NOMO-1 (cell line): ENCODE measurements around the gene ATXN2.
"Not testable (repeated sequence)": the region's sequence is repeated elsewhere in the genome, so short reads cannot be mapped to it uniquely, and the experiment has no call there.

Source experiments
- DNase-seq, 2 experiments: peaks; one replicate each; lab custom pipeline; 2025; ENCODE audit not compliant: unreplicated experiment in 2 of 2; lab: John Stamatoyannopoulos, UW

The ATXN2 gene

GRCh38 chr12:111407377-111408115 is 191.6 kb downstream of the ATXN2 start:
- DNase-seq: no peak

DNA sequence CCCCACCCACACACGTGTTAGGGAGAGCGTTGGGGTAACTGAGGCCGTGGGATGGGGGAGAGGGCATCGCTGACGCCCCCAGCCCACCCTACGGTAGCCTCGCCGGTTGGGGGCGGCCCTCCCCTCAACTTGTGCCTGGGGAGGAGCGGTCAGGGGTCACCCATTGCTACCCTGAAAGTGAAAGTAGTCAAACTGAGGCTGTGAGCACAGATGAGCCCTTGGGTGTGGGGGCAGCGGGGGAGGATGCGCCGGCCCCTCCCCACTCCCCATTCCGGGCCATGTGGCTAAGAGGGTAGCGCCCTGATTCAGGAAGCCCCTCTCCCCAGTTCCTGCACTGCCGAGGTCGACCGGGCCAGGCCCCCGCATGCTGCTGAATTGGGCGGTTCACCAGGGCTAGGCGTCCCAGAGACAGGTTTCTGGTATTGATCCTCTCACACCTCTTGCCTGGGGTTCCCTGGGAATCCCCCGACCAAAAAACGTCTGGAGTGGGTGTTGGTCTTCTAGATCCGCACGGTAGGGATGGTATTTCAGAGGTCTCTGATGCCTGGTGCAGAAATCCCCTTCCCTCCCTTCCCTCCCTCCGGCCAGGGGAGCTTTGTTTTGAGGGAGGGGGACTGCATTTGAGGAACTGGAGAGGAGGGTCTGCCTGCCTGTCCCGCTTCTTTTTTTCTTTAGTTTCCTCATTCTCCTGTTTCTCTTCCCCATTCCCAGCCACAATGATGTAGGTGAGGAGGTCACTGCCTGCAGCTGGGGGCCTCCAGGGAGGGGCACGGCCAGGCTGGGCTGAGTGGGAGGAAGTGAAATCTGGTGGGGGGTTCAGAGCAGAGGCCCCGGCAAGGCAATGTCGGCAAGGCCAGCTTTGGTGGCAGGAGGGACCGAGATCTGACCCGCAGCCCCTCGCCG is 192.4 kb downstream of the ATXN2 start:
- peak; percentile 78 to 80 for DNase-seq

GRCh38 chr12:111405859-111406473 is 193.1 kb downstream of the ATXN2 start, which contains the start of gene SH2B3:
TSS of gene SH2B3 (plus strand) at chr12:111405923. CDS start at chr12:111418146, 12,223 bp downstream.
- DNase-seq: no peak

DNA sequence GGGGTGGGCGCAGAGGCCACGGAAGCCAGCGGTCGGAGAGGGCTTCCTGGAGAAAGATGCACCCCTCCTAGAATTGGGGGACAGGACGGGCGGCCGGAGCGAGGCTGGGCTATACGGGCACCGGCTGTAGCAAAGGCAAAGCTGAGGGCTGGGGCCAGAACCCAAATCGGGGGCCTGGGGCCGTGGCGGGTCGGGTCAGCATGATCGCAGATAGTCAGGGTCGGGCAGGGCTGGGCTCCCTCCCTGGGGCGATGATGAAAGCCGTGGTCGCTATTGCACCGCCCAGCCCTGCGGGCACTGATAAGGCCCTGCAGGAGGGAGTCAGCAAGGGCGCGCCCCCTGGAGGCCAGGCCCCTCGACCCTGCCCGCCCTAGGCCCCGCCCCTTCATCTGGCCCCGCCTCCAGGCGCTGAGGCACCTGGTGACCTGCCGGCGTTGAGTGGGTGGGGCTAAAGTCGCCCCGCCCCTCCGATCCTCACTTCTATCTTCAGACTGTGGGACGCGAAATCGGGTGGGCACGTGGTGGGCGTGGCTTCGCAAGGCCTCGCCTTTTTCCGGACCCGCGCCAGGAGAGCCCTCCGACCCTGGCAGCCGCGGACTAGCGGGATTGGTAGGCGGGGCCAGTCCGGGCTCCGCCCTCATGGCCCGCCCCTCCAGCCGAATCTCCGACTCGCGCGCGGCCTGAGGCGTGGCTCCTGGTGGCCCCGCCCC is 193.8 kb downstream of the ATXN2 start:
- peak; percentile 96 to 97 for DNase-seq

DNA sequence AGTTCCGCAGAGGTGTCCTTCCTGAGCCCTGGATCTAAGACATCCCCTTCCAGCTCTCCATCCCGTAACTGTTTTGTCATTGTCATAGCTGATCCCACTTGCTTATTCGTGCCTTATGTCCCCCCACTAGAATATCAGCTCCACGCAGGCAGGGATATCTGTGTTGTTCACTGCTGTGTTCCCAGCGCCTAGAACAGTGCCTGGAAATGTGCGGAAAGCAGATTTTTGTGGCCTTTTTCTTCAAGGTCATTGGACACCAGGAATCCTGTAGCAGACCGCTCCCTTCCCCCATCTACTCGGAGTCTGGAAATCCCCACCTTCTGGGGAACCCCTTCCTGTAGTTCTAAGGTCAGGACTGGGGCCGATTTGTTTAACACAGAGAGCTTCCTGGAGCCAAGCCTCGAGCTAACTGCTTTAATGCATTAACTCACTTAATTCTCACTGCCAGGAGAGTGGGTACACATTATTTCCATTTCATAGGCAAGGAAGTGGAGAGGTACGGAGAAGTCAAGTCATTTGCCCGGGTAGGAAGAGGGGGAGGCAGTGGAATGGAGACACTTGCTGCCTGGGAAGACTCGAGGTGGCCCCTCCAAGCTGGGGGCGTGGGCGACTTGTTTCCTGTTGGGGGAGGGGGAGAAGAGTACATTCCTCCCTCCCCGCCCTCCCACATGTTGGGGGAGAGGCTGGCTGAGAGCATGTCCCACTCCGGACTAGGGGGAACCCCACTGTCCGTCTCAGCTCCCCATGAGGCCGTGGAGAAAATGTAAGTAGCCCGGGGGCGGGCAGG is 194.6 kb downstream of the ATXN2 start:
- DNase-seq: no peak

- not testable (repeated sequence) for DNase-seq
These were observed 196.7 kb downstream of the ATXN2 start for GRCh38 chr12:111402490-111402824.
